Vagina (tissue), 2 donors: ENCODE data around the gene SUN1.
"Not testable (repeated sequence)": the region's sequence is repeated elsewhere in the genome, so short reads cannot be mapped to it uniquely, and the experiment has no call there.

ENCODE experiments used
- CTCF ChIP-seq, 3 experiments: fragments of 450-650 bp in 2 of 3; fragments of 200-600 bp in 1 of 3; sonication (generic) in 1 of 3; IDR thresholded peaks; one replicate each; pipeline ENCODE4 v1.5.1; 2017 to 2019; ENCODE audit warnings: antibody characterized with exemption in 3 of 3, mild to moderate bottlenecking in 2 of 3, moderate library complexity in 2 of 3
- POLR2A ChIP-seq, 2 donors: fragments of 450-650 bp; IDR thresholded peaks; one replicate each; pipeline ENCODE4 v1.6.1; 2017; ENCODE audit warnings: antibody characterized with exemption in 2 of 2, mild to moderate bottlenecking in 2 of 2, moderate library complexity in 2 of 2

- TF ChIP-seq POLR2A, CTCF (IDR thresholded peaks at IDR 0.05): not testable (repeated sequence)
Measured at GRCh38 chr7:847728-848127, 15.5 kb downstream of the SUN1 start.
